Measurements from ENCODE around the gene PTPRT. TPM values are rescaled to one million over a fixed set of nuclear protein-coding genes. Genes with fewer than 3 reads are reported as not detected.

The PTPRT gene
- total RNA-seq, 1 experiment from 2014 or later: not detected

DNA sequence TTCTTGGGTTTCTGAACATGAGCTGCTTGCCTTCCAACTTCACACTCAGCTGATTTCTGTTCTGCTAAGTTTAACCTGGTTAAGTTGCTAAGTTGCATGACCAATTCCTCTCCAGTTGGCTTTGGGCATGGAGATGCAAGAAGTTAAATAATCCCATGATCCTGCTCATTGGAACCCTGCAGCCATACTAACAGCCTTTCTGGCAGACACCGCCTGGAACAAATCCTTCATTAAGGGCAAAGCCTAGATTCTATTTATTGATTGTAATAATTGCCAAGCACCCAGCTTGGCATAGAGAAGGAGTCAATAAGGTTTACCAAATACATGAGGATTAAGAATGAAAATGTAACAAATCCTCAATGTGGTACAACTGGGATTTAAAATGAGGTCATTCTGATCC lies 829.1 kb downstream of the PTPRT start:
- Histone ChIP-seq H3K27ac (ENCODE audit: low read depth, low read length, poor library complexity, severe bottlenecking) (no peak overlapping the region), H3K4me1 (ENCODE audit: insufficient read depth, low read length, poor library complexity, severe bottlenecking) (no peaks in the 10 kb centered on the region), H3K9me3 (ENCODE audit: low read depth, low read length, poor library complexity, severe bottlenecking) (no peaks in the 10 kb centered on the region), H3K36me3 (ENCODE audit: insufficient read depth, low read length, poor library complexity, severe bottlenecking) (no peaks in the 10 kb centered on the region), H3K4me3 (ENCODE audit: low read depth, low read length, poor library complexity, severe bottlenecking) (no peak overlapping the region), H3K27me3 (replicated peaks; ENCODE audit: insufficient read depth, low read depth, low read length, poor library complexity) (peaks cover 15% of the 10 kb centered on the region)
- intact Hi-C loops (cut with micrococcal nuclease; ENCODE audit: unreplicated experiment): no loop called here
- TF ChIP-seq EZH2 (IDR thresholded peaks at IDR 0.05; ENCODE audit: borderline replicate concordance, low read depth, low read length, poor library complexity, severe bottlenecking): no peak
- TF ChIP-seq, protein P1, sequence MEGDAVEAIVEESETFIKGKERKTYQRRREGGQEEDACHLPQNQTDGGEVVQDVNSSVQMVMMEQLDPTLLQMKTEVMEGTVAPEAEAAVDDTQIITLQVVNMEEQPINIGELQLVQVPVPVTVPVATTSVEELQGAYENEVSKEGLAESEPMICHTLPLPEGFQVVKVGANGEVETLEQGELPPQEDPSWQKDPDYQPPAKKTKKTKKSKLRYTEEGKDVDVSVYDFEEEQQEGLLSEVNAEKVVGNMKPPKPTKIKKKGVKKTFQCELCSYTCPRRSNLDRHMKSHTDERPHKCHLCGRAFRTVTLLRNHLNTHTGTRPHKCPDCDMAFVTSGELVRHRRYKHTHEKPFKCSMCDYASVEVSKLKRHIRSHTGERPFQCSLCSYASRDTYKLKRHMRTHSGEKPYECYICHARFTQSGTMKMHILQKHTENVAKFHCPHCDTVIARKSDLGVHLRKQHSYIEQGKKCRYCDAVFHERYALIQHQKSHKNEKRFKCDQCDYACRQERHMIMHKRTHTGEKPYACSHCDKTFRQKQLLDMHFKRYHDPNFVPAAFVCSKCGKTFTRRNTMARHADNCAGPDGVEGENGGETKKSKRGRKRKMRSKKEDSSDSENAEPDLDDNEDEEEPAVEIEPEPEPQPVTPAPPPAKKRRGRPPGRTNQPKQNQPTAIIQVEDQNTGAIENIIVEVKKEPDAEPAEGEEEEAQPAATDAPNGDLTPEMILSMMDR (conservative IDR thresholded peaks at IDR 0.05; ENCODE audit: low read depth, low read length): no peak
- ChIA-PET POLR2A (ENCODE audit: low non-redundant PET) (no interaction called here), CTCF (no interaction called here)
- BruUV-seq (replicated peaks): no TSS peak
- no peak for DNase-seq (ENCODE audit: low spot score)

DNA sequence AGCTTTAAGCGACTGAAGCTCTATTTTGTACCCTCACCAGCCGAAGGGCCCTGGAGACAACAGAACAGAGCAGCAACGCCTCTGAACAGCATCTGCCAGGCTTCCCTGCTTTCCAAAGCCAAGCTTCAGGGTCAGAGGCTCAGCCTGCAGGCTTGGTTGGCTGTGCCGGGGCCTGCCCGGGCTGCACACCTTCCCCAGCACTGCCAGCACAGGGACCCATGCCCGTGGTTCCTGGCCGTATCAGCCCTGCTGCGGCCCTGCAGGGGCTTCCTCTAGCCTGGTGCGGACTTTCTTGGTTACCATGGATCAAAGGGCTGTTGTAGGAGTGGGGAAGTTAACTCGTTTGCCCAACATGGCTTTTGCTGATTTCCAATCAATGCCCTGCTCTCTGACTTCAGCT lies 830.1 kb downstream of the PTPRT start:
- peaks cover 15% of the 10 kb centered on the region for H3K27me3 ChIP-seq (replicated peaks; ENCODE audit: insufficient read depth, low read depth, low read length, poor library complexity)
- POLR2A ChIA-PET (ENCODE audit: low non-redundant PET): no interaction called here
- no peaks in the 10 kb centered on the region for H3K36me3 ChIP-seq (ENCODE audit: insufficient read depth, low read length, poor library complexity, severe bottlenecking)
- TF ChIP-seq, protein P1 (conservative IDR thresholded peaks at IDR 0.05; ENCODE audit: low read depth, low read length): no peak
- no peak for TF ChIP-seq EZH2 (IDR thresholded peaks at IDR 0.05; ENCODE audit: borderline replicate concordance, low read depth, low read length, poor library complexity, severe bottlenecking)
- no peak overlapping the region for H3K4me3 ChIP-seq (ENCODE audit: low read depth, low read length, poor library complexity, severe bottlenecking)
- no peak overlapping the region for H3K27ac ChIP-seq (ENCODE audit: low read depth, low read length, poor library complexity, severe bottlenecking)
- BruUV-seq (replicated peaks): no TSS peak
- intact Hi-C loops (cut with micrococcal nuclease; ENCODE audit: unreplicated experiment): no loop called here
- DNase-seq (ENCODE audit: low spot score): no peak
- no peaks in the 10 kb centered on the region for H3K4me1 ChIP-seq (ENCODE audit: insufficient read depth, low read length, poor library complexity, severe bottlenecking)
- H3K9me3 ChIP-seq (ENCODE audit: low read depth, low read length, poor library complexity, severe bottlenecking): no peaks in the 10 kb centered on the region
- CTCF ChIA-PET: no interaction called here

DNA sequence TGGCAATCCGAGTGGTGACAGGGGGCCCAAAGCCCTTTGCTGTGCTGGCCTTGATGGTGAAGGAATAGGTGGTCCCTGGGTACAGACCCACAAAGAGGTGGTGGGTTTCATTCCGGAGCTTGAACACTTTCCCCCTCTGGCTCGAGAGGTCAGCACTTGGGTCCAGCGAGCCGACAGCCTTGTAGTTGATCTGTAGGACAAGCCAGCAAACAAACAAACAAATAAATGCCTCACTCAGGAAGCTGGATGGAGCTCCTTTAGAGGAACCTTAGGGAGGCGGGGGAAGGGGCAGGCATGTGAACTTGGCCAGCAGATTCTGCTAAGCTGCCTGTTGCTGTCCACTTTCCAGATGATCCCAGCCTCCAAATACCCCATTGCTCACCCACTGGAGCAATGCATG lies 837.6 kb downstream of the PTPRT start:
- intact Hi-C loops (cut with micrococcal nuclease; ENCODE audit: unreplicated experiment): no loop called here
- no peaks in the 10 kb centered on the region for H3K9me3 ChIP-seq (ENCODE audit: low read depth, low read length, poor library complexity, severe bottlenecking)
- no peak overlapping the region for H3K27ac ChIP-seq (ENCODE audit: low read depth, low read length, poor library complexity, severe bottlenecking)
- no peaks in the 10 kb centered on the region for H3K36me3 ChIP-seq (ENCODE audit: insufficient read depth, low read length, poor library complexity, severe bottlenecking)
- no peak for DNase-seq (ENCODE audit: low spot score)
- H3K4me1 ChIP-seq (ENCODE audit: insufficient read depth, low read length, poor library complexity, severe bottlenecking): no peaks in the 10 kb centered on the region
- H3K27me3 ChIP-seq (replicated peaks; ENCODE audit: insufficient read depth, low read depth, low read length, poor library complexity): peaks cover 5% of the 10 kb centered on the region
- ChIA-PET CTCF (no interaction called here), POLR2A (ENCODE audit: low non-redundant PET) (interaction anchor here (0.6 kb wide), 1 partner anchor 632 kb away, joined by 7 read pairs; no protein-coding TSS in a partner anchor)
- BruUV-seq (replicated peaks): no TSS peak
- H3K4me3 ChIP-seq (ENCODE audit: low read depth, low read length, poor library complexity, severe bottlenecking): no peak overlapping the region
- TF ChIP-seq, protein P1 (conservative IDR thresholded peaks at IDR 0.05; ENCODE audit: low read depth, low read length): no peak
- no peak for TF ChIP-seq EZH2 (IDR thresholded peaks at IDR 0.05; ENCODE audit: borderline replicate concordance, low read depth, low read length, poor library complexity, severe bottlenecking)
